VCaP (cell line): Measurements from ENCODE around the gene AADACL3.
"Not testable (repeated sequence)": the region's sequence is repeated elsewhere in the genome, so short reads cannot be mapped to it uniquely, and the experiment has no call there.

Experiments used
- H3K27ac ChIP-seq: fragments of 450-650 bp; 2 replicates; pipeline ENCODE4 v1.5.1; 2017
- CTCF ChIP-seq: fragments of 450-650 bp; conservative IDR thresholded peaks from 2 replicates; pipeline ENCODE4 v1.5.1; 2017; ENCODE audit warnings: mild to moderate bottlenecking, moderate library complexity

AADACL3 gene

GRCh38 chr1:12708396-12709090 lies 7.4 kb upstream of the AADACL3 start:
- TF ChIP-seq CTCF: no peak
- no peak overlapping the region for H3K27ac ChIP-seq

- TF ChIP-seq CTCF: no peak
Measured at GRCh38 chr1:12709091-12709491, 6.8 kb upstream of the AADACL3 start.

GRCh38 chr1:12709696-12710095 lies 6.2 kb upstream of the AADACL3 start:
- no peak overlapping the region for H3K27ac ChIP-seq
- no peak for TF ChIP-seq CTCF

More at GRCh38 chr1:12709091-12709491, 6.8 kb upstream of the AADACL3 start:
- no peak overlapping the region for H3K27ac ChIP-seq

- TF ChIP-seq CTCF: no peak
- H3K27ac ChIP-seq: no peak overlapping the region
Measured at GRCh38 chr1:12711536-12711935, 4.4 kb upstream of the AADACL3 start.

GRCh38 chr1:12712076-12712475 lies 3.8 kb upstream of the AADACL3 start:
- no peak for TF ChIP-seq CTCF
- no peak overlapping the region for H3K27ac ChIP-seq

GRCh38 chr1:12712929-12713328 lies 3.0 kb upstream of the AADACL3 start:
- no peak for TF ChIP-seq CTCF
- no peak overlapping the region for H3K27ac ChIP-seq

- not testable (repeated sequence) for H3K27ac ChIP-seq
Measured at GRCh38 chr1:12713651-12714050, 2.3 kb upstream of the AADACL3 start.

GRCh38 chr1:12714710-12715475 lies 1.0 kb upstream of the AADACL3 start:
- no peak overlapping the region for H3K27ac ChIP-seq
- TF ChIP-seq CTCF: no peak
